Adrenal gland (tissue), 19 donors: ENCODE results near the gene SCO2. TPM values are rescaled to one million over a fixed set of nuclear protein-coding genes. Genes with fewer than 3 reads are reported as not detected.
A peak's percentile ranks its signal among the peaks of the same experiment; 100 is the strongest.

Source experiments
- DNase-seq, 7 donors: peaks; one replicate each; pipeline ENCODE4 v3.0.0-alpha.2; 2019 to 2020
- H3K27ac ChIP-seq, 5 donors: fragments of 200-600 bp; sonication (generic) in 4 of 5; 1 replicate in 3 of 5; 2 replicates in 2 of 5; pipeline versions ENCODE4 v1.5.1 to v1.8.0; 2016 to 2020; ENCODE audit warnings: mild to moderate bottlenecking in 1 of 5
- H3K27me3 ChIP-seq: fragments of 200-600 bp; 2 replicates; pipeline ENCODE4 v1.8.0; 2021
- H3K36me3 ChIP-seq, 2 donors: fragments of 200-600 bp; replicated peaks in 1 of 2; 1 replicate in 1 of 2; 2 replicates in 1 of 2; pipeline versions ENCODE4 v1.5.1 to v1.8.0; 2018 to 2022
- H3K4me1 ChIP-seq, 2 donors: fragments of 200-600 bp; replicated peaks in 1 of 2; 1 replicate in 1 of 2; 2 replicates in 1 of 2; pipeline versions ENCODE4 v1.5.1 to v1.8.0; 2018 to 2021
- H3K4me3 ChIP-seq, 4 donors: fragments of 200-600 bp; sonication (generic) in 3 of 4; one replicate each; pipeline ENCODE4 v1.5.1; 2016 to 2018
- H3K9me3 ChIP-seq, 3 donors: fragments of 200-600 bp; sonication (generic) in 1 of 3; replicated peaks in 1 of 3; 1 replicate in 2 of 3; 2 replicates in 1 of 3; pipeline versions ENCODE4 v1.5.1 to v1.8.0; 2016 to 2021
- POLR2A ChIP-seq, 2 donors: fragments of 450-650 bp; IDR thresholded peaks; one replicate each; pipeline ENCODE4 v1.6.1; 2017; ENCODE audit warnings: antibody characterized with exemption in 2 of 2, mild to moderate bottlenecking in 2 of 2, moderate library complexity in 1 of 2
- WGBS, 4 donors: extraction: QIAGEN DNeasy Blood & Tissue Kit in 2 of 4; methylation state at CpG; one replicate each; pipeline versions ENCODE4 v1.1.5 to v1.1.7; 2013 to 2017; 5-methylcytosine and 5-hydroxymethylcytosine counted together
- intact Hi-C, 2 donors: fragments of 100-400 bp; cut with DNase I; formaldehyde crosslinking; loops; one replicate each; pipeline versions ENCODE4 v1.14.1 to v1.15.0; 2022 to 2023
- long read RNA-seq, 10 donors: library from polyadenylated mRNA in 3 of 10; unstranded in 2 of 10; stranded (forward) in 1 of 10; transcript quantifications; one replicate each; pipeline ENCODE4 v2.0.0 and lab custom pipeline, GENCODE V29; 2021 to 2026
- polyA plus RNA-seq, 3 donors: library from polyadenylated mRNA; stranded (reverse); fragments of 200-250 nt in 2 of 3; fragments of 350-450 nt in 1 of 3; fragmentation: Illumina TruSeq in 1 of 3; extraction: RNeasy Lipid Tissue Mini Kit (QIAGEN cat#74804) in 1 of 3; gene quantifications; one replicate each; pipeline ENCODE4 v1.2.3, GENCODE V29; 2013 to 2014
- total RNA-seq, 9 donors: library from RNA; depleted of rRNA in 4 of 9; stranded (reverse); fragments of >200 nt in 4 of 9; fragments of 120-200 nt in 1 of 9; fragmentation: NEBNext Ultra II Directional in 1 of 9; extraction: Animal tissue kit (Norgen Biotek cat#: 25700) in 1 of 9; gene quantifications; one replicate each; pipeline versions ENCODE4 v1.1.0 to v1.2.4, GENCODE V29; 2013 to 2023
- TF ChIP-seq, protein P1 (sequence below), 6 experiments: fragments of 450-650 bp in 4 of 6; fragments of 200-600 bp in 2 of 6; sonication (generic) in 1 of 6; IDR thresholded peaks; 1 replicate in 5 of 6; 2 replicates in 1 of 6; pipeline versions ENCODE4 v1.5.1 to v1.8.0; 2016 to 2021; ENCODE audit warnings: antibody characterized with exemption in 6 of 6, mild to moderate bottlenecking in 2 of 6, moderate library complexity in 1 of 6
- donor health status: healthy with polysubstance abuse.
- donor health status: Bipolar disorder and iron deficiency.
- donor health status: DM: yes; HTN: yes; CAD: no.
- donor health status: DM: no; HTN: no; CAD: no.
- donor health status: DM: no; HTN: no; CAD: no.
- donor health status: DM: yes; HTN: yes; CAD: no.

Gene SCO2, protein sequence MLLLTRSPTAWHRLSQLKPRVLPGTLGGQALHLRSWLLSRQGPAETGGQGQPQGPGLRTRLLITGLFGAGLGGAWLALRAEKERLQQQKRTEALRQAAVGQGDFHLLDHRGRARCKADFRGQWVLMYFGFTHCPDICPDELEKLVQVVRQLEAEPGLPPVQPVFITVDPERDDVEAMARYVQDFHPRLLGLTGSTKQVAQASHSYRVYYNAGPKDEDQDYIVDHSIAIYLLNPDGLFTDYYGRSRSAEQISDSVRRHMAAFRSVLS
- total RNA-seq (1 to 10 TPM in 6 of 9 donors, under 1 TPM in 1, not detected in 2; 0.78 to 7.8 (median 1.7) TPM), polyA plus RNA-seq (1 to 10 TPM in 2 of 3 donors, not detected in 1; 1.2 to 4.0 TPM)
- long read RNA-seq, donor 1 = 0 reads
- long read RNA-seq, donor 2 = 0 reads
- long read RNA-seq, donor 3, partial matches to known transcripts = 0 of 2 reads
- long read RNA-seq, donor 3, other reads (novel, unspliced or antisense) = 0 of 2 reads
- long read RNA-seq, donor 4, partial matches to known transcripts = 0 of 1 reads
- long read RNA-seq, donor 4, other reads (novel, unspliced or antisense) = 0 of 1 reads
- long read RNA-seq, donor 5, partial matches to known transcripts = 0 of 1 reads
- long read RNA-seq, donor 5, other reads (novel, unspliced or antisense) = 1 of 1 reads
- long read RNA-seq, donor 6, partial matches to known transcripts = 0 of 7 reads
- long read RNA-seq, donor 6, other reads (novel, unspliced or antisense) = 5 of 7 reads
- long read RNA-seq, donor 7, partial matches to known transcripts = 0 of 1 reads
- long read RNA-seq, donor 7, other reads (novel, unspliced or antisense) = 0 of 1 reads
- long read RNA-seq, donor 8, partial matches to known transcripts = 0 of 1 reads
- long read RNA-seq, donor 8, other reads (novel, unspliced or antisense) = 0 of 1 reads
- long read RNA-seq, donor 9, partial matches to known transcripts = 0 of 1 reads
- long read RNA-seq, donor 9, other reads (novel, unspliced or antisense) = 0 of 1 reads
- long read RNA-seq, donor 10 = 0 reads

DNA sequence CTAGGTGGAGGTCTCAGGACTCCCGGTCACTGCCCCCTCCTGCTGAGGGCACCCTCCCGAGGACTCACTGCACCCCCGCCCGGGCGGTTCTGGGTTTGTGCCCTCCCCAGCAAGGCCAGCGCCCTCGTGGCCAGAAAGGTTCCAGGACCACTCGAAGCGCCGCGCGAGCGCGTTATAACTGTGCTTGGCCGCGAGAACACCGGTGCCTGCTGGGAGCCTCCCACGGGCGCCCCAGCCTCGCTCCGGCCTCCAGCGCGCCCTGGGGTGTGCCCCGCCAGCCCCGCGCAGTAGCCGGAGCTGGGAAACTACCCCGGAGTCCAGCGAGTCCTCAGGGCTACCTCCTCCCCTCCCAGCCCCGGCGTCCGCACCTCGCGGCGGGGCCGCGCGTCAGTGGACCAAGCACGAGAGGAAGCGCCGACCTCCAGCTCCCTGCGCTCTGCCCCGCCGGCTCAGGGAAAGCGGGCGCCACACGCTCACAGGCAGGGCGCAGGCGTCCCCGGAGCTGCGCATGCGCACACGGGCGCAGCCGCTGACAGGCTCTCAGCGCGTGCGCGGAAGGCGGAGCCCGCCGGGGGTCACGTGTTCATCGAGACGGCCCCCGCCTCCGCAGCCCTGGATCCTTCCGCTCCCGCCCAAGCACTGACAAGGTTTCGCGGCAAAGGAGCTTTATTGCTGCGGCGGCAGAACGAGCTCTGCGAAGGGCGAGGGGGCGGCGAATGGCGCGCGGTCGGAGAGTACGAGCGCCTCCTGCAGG, at the start of gene SCO2:
TSS of gene SCO2 (minus strand) at position 495 of the 754 bp plus-strand sequence. CDS start 1,187 bp downstream, outside the sequence.
- Histone ChIP-seq H3K27me3 (no peaks in the 10 kb centered on the region), H3K27ac (peak within 1 kb of the TSS; percentile 29 to 97 (median 89)), H3K4me3 (peak within 1 kb of the TSS; percentile 26 to 83 (median 52)), H3K9me3 (no peaks in the 10 kb centered on the region), H3K36me3 (peaks cover 0 to 32% of the 10 kb centered on the region in 2 donors), H3K4me1 (peaks cover 23 to 25% of the 10 kb centered on the region in 2 donors)
- peak; percentile 57 to 76 for TF ChIP-seq POLR2A (IDR thresholded peaks at IDR 0.05)
- TF ChIP-seq, protein P1, sequence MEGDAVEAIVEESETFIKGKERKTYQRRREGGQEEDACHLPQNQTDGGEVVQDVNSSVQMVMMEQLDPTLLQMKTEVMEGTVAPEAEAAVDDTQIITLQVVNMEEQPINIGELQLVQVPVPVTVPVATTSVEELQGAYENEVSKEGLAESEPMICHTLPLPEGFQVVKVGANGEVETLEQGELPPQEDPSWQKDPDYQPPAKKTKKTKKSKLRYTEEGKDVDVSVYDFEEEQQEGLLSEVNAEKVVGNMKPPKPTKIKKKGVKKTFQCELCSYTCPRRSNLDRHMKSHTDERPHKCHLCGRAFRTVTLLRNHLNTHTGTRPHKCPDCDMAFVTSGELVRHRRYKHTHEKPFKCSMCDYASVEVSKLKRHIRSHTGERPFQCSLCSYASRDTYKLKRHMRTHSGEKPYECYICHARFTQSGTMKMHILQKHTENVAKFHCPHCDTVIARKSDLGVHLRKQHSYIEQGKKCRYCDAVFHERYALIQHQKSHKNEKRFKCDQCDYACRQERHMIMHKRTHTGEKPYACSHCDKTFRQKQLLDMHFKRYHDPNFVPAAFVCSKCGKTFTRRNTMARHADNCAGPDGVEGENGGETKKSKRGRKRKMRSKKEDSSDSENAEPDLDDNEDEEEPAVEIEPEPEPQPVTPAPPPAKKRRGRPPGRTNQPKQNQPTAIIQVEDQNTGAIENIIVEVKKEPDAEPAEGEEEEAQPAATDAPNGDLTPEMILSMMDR (IDR thresholded peaks at IDR 0.05) = peak in 3 of 6 experiments; percentile 27 to 62 (median 33)
- intact Hi-C loops = no loop called here
- 0 to 1% (median 0%) methylated on average over 1 to 84 of the region's 84 CpGs for WGBS, 4 donors
- DNase-seq = peak; percentile 96 to 98 (median 97)

DNA sequence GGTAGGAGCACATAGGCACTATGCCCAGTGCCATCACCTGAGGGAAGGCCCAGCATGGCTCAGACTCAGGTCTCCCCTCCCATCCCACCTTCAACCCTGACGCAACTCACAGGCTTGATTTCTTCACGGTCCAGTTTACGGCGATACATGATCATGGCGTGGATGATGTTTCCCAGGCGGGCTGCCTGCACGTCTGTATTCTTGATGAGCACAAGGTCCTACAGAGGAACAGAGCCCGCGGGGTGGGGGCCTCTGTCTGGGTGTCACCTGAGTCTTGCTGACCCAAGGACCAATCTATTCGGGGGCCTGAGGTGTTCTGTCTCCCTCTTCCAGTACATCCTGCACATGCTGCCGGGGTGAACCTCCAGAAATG, 49.0 kb upstream of the SCO2 start:
- H3K27ac ChIP-seq = no peak overlapping the region
- DNase-seq = no peak
- TF ChIP-seq POLR2A (IDR thresholded peaks at IDR 0.05) = no peak
- TF ChIP-seq, protein P1 (IDR thresholded peaks at IDR 0.05) = no peak
- no peak overlapping the region for H3K4me3 ChIP-seq
- peaks cover 0 to 11% of the 10 kb centered on the region in 2 donors for H3K36me3 ChIP-seq
- intact Hi-C loops = no loop called here
- 90 to 97% (median 93%) methylated on average over 11 of the region's 11 CpGs for WGBS, 4 donors
- no peaks in the 10 kb centered on the region for H3K9me3 ChIP-seq
- H3K4me1 ChIP-seq = peaks cover 12 to 15% of the 10 kb centered on the region in 2 donors
- no peaks in the 10 kb centered on the region for H3K27me3 ChIP-seq

DNA sequence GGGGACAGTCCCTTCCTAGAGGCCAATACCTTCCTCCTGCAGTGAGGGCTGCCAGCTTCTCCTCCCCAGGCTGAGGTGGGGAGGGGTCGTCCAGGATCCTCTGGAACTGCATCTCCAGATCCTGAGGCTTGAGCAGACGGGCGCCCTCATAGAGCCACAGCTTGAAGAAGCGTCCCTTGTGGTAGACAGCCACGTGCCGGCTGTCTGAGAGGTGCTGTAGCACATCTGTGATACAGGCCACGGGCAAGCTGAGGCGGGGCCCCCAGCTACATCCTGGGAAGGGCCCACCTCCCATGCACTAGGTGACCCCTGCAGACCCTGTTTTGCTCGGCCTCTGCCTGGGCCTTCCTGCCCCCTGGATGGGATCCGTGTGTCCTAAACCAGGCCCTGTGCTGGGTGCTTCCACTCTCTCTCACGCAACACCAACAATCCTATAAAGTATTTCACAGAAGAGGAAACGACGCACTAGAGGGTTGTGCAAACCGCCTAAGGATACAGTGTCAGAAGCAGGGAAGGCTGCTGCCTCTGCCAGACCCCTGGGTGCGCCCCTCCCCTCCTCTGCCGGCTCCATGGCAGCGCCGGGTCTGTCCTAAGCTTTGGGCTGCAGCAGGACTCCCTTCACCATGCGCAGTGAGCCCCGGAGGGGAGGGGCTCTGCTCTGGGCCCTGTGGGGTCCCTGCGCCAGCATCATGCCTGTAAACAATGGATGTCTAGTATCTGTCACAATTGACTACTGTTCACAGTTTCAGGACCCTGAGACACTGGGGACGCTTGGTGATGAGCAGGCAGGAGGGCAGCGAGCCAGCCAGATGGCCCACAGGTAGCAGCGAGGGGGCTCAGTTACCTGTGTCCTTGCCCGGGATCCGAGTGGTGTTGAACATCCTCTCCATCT, 48.3 kb upstream of the SCO2 start:
- Histone ChIP-seq H3K4me1 (peaks cover 8% of the 10 kb centered on the region in 2 donors), H3K27me3 (no peaks in the 10 kb centered on the region), H3K36me3 (peaks cover 0 to 11% of the 10 kb centered on the region in 2 donors), H3K4me3 (no peak overlapping the region), H3K27ac (no peak overlapping the region), H3K9me3 (no peaks in the 10 kb centered on the region)
- 85 to 94% (median 87%) methylated on average over 15 to 26 of the region's 26 CpGs for WGBS, 4 donors
- intact Hi-C loops = no loop called here
- TF ChIP-seq POLR2A (IDR thresholded peaks at IDR 0.05) = no peak
- TF ChIP-seq, protein P1 (IDR thresholded peaks at IDR 0.05) = no peak
- no peak for DNase-seq
